K562 (cell line): ENCODE results near the gene ZNF774.

Experiments
- EP300 ChIP-seq: IDR thresholded peaks from 2 replicates; pipeline ENCODE4 v1.6.1; 2012; ENCODE audit warnings: low read length, improper control_type of control experiment
- NBN ChIP-seq: fragments of 450-650 bp; IDR thresholded peaks from 2 replicates; pipeline ENCODE4 v1.6.1; 2016; ENCODE audit warnings: low read depth, mild to moderate bottlenecking
- SMARCA5 ChIP-seq: fragments of 450-650 bp; IDR thresholded peaks from 2 replicates; pipeline ENCODE4 v1.6.1; 2016
- TF ChIP-seq, protein P1 (sequence below), 2 experiments: IDR thresholded peaks in 1 of 2; conservative IDR thresholded peaks in 1 of 2; 2 replicates each; pipeline ENCODE4 v1.6.1; 2016; ENCODE audit warnings: low read depth in 2 of 2, mild to moderate bottlenecking in 1 of 2, missing compliant biosample characterization in 1 of 2, missing genetic modification characterization in 1 of 2, moderate library complexity in 1 of 2

DNA sequence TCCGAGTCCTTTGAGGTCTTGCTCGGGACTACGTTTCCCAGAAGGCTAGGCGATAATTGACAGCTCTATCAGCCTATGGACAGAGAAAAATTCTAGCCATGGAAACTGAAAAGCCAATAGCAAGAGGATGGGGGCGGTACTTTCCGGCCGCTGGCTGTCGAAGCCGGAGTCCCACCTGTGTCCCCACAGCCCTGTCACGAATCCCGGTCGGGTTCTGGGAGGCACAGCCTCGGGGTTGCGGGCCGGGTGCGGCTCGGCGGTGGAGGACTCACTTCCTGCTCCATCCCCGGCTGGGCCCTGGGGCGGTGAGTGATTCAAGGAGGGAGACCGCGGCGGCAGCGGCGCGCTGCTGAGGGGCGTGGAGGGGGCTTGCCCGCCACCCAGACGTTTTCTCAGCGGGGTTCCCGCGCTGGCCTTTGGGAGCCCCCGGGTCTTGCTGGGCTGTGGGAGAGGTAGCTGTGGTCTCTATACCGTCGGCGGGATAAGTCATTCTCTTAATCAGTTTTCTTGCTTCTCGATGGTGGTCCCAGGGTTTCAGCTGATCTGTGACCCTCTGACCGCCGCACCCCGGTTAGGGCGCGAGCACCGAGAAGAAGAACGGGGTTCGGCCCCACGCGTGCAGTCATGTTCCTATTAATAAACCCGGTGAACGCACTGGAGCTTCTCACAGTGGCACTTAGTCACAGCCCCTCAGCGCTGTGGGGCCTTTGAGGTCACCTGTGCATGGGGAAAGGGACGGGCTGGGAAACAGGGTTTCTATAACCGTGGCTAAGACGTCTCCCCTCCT is at the start of gene ZNF774:
- TF ChIP-seq EP300 (no peak), SMARCA5 (no peak), NBN (no peak)
- TF ChIP-seq, protein P1, sequence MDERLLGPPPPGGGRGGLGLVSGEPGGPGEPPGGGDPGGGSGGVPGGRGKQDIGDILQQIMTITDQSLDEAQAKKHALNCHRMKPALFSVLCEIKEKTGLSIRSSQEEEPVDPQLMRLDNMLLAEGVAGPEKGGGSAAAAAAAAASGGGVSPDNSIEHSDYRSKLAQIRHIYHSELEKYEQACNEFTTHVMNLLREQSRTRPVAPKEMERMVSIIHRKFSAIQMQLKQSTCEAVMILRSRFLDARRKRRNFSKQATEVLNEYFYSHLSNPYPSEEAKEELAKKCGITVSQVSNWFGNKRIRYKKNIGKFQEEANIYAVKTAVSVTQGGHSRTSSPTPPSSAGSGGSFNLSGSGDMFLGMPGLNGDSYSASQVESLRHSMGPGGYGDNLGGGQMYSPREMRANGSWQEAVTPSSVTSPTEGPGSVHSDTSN (CRISPR knock-in tag; IDR thresholded peaks at IDR 0.05; ENCODE audit: low read depth), result peak; percentile 90
- TF ChIP-seq, protein P1 (tag; conservative IDR thresholded peaks at IDR 0.05; ENCODE audit: low read depth), result peak; percentile 99
